GM12875 (cell line): ENCODE measurements around the gene NKX2-4.
"Not testable (repeated sequence)": the region's sequence is repeated elsewhere in the genome, so short reads cannot be mapped to it uniquely, and the experiment has no call there.

ENCODE experiments used
- H3K4me3 ChIP-seq: one replicate; pipeline ENCODE4 v1.5.1; 2011; ENCODE audit warnings: low read depth, low read length, control low read depth
- CTCF ChIP-seq: IDR thresholded peaks from 2 replicates; pipeline ENCODE4 v1.5.1; 2011; ENCODE audit warnings: low read depth, mild to moderate bottlenecking, control low read depth, inconsistent platforms, low read length, moderate library complexity, borderline replicate concordance; ENCODE audit not compliant: insufficient read depth

NKX2-4 gene

DNA sequence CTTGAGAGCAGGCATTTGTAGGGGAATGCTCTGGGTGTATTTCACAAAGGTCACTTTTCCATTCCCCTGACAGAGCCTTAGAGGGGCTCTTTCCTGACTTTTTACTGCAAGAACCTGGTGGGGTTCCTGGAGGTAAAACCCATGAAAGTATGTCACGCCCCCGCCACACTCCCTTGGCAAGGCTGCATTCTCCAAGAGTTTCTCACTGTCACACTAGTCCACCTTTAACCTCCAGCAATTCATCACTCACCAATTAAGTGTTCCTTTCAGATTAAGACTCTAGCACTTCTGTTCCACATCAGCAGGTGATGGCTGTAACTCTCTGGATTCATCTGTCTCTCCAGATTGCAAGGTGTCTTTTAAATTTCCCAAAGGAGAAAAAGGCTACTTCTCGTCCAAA, 32.7 kb upstream of the NKX2-4 start:
- H3K4me3 ChIP-seq, result no peak overlapping the region
- TF ChIP-seq CTCF, result no peak

DNA sequence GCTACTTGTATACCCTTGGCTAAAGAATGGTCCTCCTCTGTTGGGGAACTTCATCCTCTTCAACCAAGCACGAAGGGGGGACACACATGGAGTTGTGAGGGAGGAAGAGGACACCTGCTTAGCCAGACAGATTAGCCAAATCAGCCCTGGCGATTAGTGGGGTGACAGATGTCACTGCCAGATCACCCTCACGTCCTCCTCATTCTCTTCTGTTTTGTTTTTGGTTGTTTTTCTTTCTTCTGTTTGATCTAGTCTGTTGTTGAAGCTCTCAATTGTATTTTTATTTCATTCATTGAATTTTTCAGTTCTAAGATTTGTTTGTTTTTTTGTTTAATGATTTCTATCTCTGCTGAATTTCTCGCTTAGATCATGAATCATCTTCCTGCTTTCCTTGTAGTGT, 27.5 kb upstream of the NKX2-4 start:
- no peak for TF ChIP-seq CTCF
- no peak overlapping the region for H3K4me3 ChIP-seq

- H3K4me3 ChIP-seq, result not testable (repeated sequence)
Measured at GRCh38 chr20:21423712-21424111, 26.4 kb upstream of the NKX2-4 start.

GRCh38 chr20:21421601-21422236, 24.4 kb upstream of the NKX2-4 start:
- H3K4me3 ChIP-seq, result no peak overlapping the region
- TF ChIP-seq CTCF, result no peak

GRCh38 chr20:21419147-21419546, 21.8 kb upstream of the NKX2-4 start:
- H3K4me3 ChIP-seq, result not testable (repeated sequence)

- H3K4me3 ChIP-seq, result not testable (repeated sequence)
Measured at GRCh38 chr20:21413996-21414395, 16.7 kb upstream of the NKX2-4 start.

GRCh38 chr20:21411725-21412124, 14.4 kb upstream of the NKX2-4 start:
- TF ChIP-seq CTCF, result no peak
- H3K4me3 ChIP-seq, result no peak overlapping the region

GRCh38 chr20:21399005-21399475, 1.7 kb upstream of the NKX2-4 start:
- H3K4me3 ChIP-seq, result no peak overlapping the region

More at GRCh38 chr20:21399005-21399475, 1.7 kb upstream of the NKX2-4 start:
- no peak for TF ChIP-seq CTCF
